ENCODE data around the gene CDH23.

The CDH23 gene

DNA sequence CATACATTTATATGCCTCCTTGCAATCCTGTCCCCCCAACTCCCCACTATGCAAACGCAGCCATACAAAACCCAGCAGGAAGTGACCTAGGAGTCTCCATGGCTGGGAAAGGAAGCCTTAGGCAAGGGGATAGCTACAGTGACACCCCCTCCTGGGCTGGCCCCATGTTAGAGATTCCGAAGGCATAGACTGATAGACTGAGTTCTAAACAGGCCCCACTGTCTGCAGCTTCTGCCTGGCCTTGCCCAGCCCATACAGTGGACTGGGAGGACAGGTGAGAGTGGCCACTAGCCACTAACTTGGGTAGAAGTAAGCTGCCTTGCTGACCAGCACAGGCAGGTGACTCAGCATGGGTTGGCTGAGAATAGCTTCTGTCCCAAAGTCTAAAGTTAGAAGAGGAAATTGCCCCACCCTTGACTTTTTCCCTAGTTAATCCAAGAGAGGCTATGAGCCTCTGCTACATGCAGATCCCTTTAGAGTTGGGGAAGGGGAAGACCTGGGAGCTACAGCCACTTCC is 216.6 kb downstream of the CDH23 start:
- no peak for DNase-seq

DNA sequence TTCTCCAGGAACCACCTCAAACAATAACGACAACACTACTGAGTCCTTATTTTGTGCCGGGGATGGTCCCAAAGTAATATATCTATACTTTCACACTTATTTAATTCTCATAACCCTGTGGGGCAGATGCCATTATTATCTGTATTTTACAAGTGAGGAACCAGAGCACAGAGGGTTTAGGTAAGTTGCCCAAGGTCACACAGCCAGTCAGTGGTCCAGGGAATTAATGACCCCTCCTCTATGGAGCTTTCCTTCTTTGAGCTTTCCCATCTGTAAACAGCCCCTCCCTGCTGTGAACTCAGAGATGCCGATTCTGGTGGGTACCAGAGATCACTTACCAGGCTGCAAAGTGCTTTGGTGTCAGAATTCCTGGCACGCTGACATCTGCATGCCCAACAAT is 217.2 kb downstream of the CDH23 start:
- no peak for DNase-seq

DNA sequence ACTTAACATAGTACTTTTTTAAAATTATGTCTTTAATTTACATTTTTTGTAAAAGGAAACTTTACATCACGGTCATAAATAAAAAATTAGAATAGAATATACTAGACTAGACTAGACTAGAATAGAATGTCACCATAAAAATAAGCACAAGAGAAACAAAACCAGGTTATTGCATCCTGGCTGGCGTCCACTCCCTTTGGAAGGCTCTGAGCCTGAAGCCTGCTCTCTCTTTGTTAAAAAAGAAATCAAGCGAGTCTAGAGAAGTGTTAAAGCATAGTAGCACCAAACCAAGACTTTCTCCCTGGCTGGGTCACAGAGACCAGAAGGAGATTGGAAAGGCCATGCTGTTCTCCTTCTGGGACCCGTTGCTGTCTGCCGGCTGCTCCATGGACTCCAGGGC is 218.2 kb downstream of the CDH23 start:
- no peak for DNase-seq

DNA sequence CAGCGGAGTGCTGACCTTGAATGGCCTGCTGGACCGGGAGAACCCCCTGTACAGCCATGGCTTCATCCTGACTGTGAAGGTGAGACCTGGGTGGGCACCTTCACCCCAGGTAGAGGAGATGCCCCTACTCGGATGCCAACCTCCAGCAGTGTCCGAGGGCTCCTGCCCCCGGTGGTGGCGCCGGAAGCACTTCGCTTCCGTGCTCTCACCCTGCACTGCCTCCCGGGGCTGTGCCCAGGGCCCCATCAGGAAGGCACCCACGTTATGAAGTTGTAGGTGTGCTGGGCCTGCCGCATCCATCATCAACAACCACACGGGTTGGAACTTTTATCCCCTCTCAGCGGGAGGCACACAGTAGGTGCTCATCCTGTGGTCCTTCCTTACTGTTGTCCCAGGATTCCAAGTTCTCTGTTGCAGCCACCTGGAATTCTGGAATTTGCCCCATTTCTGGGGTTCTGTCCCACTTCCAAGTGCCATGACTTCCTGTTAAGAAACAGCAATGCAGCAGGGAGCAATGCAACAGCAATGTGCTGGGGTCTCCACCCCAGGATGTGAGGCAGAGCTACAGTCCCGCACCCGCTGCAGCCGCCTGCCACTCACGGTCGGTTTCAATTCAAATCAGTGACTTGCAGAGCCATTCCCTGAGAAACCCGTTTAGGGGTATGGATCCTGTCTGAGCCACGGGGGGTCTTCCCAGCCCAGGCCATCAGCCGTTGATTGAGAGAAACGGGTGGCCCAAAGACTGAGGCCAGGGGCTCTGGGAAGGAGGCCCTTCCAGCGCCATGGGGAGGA is 219.0 kb downstream of the CDH23 start:
- no peak for DNase-seq

DNA sequence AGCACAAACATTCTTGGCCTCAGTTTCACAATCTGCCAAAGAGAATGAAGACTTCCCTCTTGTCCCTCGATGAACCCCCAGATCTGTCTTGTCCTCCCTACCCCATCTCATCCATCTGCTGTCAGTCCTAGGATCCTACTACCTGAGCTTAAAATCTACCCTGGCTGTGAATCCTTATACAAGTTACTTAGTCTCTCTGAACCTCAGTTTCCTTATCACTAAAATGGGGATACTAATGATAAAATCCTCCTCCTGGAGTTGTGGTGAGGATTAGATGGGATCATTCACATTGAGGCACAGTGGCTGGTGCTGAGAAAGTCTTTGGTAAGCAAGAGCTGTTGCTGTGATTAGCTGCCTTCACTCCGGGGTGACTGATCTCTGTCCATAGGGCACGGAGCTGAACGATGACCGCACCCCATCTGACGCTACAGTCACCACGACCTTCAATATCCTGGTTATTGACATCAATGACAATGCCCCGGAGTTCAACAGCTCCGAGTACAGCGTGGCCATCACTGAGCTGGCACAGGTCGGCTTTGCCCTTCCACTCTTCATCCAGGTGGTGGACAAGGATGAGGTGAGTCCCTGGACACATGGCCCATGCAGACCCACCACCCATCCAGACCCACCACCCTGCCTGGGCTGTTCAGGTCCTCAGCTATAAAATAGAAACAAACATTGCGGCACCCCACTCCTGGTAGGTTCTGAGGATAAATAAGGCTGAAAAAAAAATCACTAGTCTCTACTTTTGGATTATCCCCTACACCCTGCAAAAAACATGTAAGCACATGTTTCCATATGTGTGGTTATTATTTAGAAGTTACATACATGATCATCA is 220.3 kb downstream of the CDH23 start:
- DNase-seq, result no peak

DNA sequence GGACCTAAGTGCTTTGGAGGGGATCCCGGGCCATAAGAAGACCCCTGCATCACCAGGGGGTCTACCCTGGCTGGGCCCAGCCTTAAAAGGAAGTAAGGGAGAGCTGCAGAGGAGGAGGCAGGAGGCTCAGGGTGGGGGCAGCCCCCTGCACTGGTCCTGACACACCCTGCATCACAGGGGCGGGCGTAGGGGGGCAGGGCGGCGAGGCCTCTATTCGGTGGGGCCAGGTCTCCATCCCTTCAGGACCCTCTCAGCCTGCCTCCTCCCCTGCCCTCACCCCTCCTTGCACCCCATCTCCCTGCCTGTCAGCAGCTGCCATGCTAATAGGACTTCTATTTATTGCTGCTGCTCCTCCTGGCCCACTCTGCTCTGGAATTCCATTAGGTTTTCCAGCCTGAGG is 221.5 kb downstream of the CDH23 start:
- DNase-seq, result no peak

DNA sequence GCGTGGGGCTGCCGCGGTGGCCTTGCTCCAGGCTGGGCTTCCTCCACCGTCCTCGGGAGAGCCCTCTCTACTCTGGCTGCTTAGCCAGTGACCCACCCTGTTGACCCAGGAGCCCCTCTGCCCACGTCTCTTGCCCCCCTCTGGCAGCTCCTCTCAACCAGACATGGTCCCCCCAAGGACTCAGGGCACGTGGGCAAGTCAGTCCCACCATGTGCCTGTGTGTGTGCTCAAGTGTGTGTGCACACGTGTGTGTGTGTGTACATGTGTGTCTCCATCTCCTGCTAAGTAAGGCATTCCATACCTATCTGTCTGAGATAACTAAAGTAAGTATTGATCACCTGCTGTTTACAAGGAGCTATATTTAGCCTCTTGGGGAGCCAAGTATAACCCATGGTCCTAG is 221.9 kb downstream of the CDH23 start:
- DNase-seq, result no peak

DNA sequence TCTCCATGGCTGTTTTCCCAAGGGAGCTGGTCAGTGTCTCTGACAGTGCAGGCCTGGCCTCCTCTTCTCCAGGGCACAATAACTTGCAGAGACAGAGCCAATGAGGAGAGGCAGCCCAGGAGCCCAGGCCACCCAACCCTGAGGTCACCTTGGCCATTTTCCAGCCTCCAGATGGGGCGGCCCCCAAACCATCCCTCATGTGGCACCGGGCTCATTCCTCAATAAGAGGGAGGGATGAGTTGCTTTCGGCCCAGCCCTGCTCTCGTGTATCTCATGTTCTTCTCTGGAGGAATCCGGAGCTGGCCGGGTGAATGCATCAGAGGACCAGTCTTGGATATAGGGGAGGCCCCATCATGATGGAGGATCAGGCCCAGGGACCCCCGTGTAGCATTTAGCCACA is 223.9 kb downstream of the CDH23 start:
- no peak for DNase-seq

DNA sequence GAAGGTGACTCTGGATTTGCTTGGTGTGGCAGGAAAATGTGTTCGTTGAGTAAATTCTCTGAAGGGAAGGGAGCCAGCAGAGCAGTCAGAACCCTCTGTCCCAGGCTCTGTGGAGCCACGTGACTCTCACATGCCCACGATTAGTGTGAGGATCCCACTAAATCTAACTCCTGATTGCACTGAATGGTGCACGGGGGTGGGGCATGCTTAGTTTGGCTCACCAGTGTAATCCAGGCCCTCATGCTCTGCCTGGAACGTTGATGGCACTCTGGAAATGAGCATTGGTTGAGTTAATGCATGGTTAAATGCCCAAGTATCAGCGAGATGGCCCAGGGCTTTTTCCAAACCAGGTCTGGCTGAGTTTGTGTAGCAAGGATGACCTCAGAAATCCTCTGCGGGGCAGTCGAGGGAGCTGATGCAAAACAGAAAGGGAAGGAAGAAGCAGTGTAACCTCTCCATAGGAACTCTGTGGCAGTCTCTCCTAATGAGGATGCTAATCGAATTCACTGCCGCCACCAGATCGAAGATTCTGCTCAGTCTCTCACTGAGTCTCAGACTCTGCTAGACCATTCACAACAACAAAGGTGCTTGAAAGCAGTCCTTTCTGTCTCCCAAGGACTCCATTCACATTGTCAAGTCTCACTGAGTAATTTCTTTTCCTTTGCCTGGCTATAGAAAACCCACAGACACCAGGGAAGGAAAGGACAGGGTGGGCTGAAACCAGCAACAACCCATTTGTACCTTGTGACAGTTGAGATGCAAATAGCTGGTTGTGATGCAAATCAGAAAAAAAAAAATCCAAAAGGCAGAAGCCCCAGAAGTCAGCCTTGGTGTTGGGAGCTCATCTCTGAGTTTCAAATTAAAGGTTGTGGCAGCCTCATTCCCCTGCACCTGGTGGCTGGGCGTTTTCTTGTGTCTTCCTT is 224.8 kb downstream of the CDH23 start:
- no peak for DNase-seq

DNA sequence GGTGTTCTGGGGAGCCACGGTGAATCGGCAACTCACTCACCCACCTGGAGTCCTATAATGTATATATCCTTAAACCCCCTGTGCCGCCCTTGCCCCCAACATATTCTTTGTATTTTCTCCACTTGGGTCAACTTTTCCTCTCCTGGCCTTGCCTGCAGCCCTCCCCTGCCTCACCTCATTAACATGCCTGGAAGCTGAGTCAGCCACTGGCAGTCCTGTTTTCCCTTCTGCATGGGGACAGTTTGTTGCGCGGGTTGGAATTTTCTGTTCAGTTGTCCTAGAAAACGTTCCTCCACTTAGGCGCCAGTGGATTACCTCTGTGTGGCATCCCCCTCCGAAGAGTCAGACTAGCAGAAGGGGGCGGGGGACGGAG is 225.4 kb downstream of the CDH23 start:
- no peak for DNase-seq

DNA sequence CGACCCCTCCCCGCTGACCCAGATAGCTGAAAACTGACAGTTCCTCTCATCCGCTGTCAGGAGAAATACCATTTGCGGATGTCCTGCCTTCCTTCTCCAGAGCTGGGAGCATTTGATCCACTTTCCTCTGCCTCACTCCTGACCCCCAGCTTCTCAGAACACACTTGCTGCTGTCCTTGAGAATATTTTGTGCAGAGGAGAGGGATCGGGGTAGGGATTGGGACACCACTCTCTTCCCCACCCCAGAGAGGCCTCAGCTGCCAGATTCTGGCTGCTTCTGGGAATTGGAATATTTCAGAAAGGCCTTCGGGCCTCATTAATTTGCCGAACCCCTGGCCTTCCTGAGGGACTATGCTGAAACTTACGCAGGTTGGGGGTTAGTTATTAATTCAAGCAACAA is 225.9 kb downstream of the CDH23 start:
- DNase-seq, result no peak

DNA sequence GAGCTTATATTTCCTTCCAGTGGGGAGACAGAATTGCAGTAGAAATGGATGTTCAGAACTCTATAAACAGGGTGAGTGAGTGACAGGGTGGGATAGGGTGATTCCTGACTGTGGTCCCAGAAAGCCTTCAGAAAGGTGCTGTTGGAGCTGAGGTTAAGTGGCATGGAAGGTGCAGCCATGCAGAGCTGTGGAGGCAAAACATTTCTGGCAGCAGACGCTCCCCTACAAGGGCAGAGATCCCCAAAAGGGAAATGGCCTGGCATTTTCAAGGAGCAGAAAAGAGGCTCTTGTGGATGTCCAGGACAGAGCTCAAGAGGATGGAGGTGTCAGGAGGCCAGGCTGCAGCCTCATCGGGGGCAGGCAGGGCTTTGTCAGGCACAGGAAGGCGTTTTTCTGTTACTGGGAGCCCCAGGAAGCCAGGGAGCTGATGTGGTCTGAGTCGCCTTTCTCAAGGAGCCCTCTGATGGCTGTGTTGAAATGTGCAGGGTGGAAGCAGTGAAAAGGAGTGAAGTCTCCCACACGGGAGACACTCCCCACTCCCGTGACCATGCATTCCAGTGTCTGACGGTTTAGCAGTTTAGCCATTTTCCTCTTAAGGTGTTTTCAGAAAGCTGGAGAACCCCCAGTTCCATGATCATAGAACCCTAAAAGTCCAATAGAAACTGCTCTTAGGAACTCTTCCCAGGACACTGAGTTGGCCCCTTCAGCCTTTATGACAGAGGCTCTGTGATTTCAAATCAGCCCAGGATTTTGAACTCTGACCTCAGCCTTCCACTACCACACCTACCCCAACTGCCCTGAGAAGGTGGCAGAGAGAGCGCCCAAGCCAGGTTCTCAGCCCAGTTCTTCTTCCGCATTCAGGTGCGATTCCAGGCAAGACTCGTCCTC is 226.6 kb downstream of the CDH23 start:
- no peak for DNase-seq

DNA sequence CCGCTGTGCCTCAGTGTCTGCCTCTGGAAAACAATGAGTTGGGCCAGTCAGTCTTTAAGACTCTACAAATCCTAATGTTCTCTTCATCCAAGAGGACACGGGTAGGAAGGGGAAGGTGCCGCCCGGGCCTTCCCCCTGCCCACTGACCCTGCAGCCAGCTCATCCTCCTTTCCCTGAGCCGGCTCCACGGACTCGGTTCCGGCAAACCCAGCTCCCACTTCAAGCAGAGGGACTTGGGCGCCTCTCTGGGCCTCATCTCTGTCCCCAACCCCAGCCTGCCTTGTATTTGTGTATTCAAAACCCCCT is 227.2 kb downstream of the CDH23 start:
- DNase-seq, result no peak

DNA sequence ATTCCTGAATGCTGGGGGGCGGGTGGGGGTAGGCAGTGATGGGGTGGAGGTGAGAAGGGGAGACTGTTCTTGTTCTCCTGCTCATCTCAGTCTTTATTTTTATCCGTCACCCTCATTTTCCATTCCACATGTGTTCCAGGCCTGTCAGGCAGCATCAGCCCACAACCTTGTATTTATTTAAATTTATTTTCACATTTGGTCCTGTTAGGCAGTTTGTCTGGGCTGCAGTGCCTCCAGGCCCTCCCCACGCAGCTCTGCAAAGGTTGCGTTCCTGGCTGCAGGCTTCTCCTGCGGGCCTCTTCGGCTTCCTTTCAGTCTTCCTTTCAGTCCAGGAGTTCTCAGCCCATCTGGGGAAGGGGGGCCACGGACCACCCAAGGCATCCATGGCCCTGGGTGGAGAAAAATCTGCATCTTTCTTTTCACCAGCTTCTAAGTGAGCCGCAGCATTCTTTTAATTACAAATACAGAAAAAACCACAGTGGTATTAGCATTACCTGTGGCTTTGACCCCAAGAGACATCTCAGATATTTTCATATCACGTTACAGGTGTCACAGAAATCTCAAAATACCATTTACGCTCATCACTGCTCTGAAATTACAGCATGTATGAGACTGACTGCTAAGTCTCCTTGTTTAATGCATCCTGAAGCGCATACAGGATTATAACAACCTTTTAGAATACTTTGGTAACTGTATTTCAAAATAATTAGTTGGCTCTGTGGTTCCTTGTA is 228.9 kb downstream of the CDH23 start:
- no peak for DNase-seq

DNA sequence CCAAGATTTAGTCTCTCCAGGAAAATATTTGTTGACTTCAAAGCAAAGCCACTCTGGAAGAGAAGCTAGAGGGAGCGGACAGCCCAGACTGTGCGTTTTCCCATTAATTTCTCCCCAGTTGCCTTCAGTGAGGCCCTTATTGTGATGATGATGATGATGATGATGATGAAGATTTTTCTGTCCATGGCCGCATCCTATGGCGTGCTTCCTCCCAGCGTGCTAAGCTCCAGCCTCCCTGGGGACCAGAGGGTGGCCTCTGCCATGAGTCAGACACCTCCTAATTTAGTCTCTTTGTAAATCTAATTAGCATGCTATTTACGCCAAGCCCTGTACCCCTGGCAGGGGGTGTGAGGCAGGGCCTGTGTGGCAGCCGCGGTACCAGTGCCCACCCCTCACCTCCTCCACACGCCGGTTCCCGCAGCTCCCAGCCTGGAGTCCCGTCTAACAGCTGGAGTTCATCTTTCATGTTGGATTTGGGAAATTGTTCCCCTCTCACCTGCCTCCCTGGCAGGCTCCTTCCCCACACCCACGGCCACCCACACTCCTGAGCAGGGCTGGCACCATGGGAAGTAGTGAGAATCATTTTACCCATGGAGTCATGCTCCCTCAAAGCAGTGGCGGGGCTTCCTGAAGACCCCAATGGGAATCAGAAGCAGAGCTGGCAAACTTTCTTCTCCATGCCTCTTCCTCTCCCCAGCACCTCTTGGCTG is 230.7 kb downstream of the CDH23 start:
- no peak for DNase-seq

DNA sequence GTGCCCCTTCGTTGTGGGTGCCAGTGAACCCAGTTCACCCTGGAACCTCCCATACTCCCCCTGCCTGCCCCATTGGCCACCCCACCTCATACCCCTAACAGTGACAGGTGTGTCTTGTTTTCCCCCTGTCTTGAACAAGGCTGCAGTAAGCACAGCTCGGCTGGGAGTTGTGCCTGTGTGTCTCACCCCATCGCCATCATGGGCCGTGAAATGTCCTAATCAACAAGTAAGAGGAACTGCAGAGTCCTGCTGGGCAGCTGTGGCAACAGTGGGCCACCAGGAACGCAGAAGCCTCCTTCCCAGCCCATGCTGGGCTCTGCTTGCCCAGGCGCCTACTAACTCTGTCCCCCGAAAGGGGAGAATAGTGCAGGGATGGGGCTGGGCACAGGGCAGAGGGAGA is 231.2 kb downstream of the CDH23 start:
- DNase-seq, result no peak

DNA sequence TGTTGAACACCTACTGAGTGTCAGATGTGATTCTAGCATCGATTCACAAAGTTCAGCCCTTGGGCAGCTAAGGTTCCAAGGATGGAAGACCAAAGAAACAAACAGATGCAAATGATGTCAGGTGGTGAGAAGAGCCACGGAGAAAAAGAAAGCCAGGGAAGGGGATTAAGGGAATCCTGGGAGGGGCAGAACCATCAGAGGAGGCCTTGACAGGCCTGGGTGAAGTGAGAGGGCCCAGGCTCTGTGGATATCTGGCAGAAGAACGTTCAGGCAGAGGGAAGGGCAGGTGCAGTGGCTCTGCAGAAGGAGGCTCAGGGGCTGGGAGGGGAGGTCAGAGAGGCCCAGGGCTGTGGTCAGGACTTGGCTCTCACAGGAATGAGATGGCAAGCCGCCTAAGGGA is 232.4 kb downstream of the CDH23 start:
- DNase-seq, result no peak

DNA sequence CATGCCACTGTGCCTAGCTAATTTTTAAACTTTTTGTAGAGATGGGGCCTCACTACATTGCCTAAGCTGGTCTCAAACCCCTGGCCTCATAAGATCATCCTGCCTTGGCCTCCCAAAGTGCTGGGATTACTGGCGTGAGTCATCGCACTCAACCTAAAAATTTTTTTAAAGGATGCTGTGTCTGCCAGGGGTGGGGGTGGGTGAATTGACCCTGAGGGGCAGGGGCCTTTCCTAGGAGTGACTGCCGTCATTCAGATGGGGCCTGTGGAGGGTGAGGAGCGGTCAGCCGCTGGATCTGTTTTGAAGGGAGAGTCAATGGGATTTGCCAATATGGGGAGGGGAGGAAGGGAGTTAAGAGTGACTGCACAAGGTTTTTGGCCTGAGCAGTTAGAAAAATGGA is 233.4 kb downstream of the CDH23 start:
- DNase-seq, result no peak

DNA sequence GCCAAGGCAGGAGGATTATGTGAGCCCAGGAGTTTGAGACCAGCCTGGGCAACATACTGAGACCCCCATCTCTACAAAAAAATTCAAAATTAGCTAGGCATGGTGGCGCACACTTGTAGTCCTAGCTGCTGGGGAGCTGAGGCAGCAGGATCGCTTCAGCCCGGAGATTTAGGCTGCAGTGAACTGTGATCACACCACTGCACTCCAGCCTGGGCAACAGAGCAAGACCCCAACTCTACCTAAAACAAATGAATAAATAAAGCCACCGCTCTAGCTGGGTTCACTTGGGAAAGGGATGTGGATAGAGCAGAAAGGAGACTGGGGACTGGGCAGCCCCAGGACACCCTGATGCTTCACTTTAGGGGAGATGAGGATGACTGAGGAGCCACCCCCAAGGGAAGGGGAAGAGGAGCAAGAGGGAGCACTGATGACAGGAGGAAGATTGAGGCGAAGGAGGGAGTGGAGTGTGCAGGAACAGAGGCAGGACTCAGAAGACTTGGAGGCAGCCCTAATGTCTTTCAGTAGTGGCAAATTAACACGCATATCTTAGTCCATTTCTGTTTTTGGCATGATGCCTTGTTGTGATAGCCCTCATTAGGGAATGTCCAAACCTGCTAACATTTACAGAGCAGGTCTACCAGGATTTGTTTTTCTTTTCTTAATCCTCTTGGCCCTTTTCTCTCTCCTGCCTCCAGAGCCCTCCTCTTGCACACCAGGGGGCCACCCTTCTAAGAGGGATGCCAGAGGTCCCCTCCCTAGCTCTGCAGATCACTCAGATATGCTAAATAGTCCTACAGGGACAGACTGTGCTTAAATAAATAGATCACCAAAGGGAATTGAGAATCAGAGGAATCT is 234.5 kb downstream of the CDH23 start:
- no peak for DNase-seq
